C4-2B (cell line): ENCODE data around the gene RIMBP2.

Experiments used
- CTCF ChIP-seq: fragments of 450-650 bp; conservative IDR thresholded peaks from 2 replicates; pipeline ENCODE4 v1.5.1; 2017; ENCODE audit warnings: mild to moderate bottlenecking
- ZFX ChIP-seq: fragments of 450-650 bp; IDR thresholded peaks from 2 replicates; pipeline ENCODE4 v1.6.1; 2017

- no peak for TF ChIP-seq CTCF
- no peak for TF ChIP-seq ZFX
Measured at GRCh38 chr12:130511285-130511684, 204.8 kb downstream of the RIMBP2 start.
